ENCODE measurements around the gene FAM163B.

Gene FAM163B

GRCh38 chr9:133598978-133599377, 10.2 kb downstream of the FAM163B start:
- ATAC-seq = no peak
- TF ChIP-seq TCF4 (CRISPR knock-in tag; IDR thresholded peaks at IDR 0.05; ENCODE audit: borderline replicate concordance) = no peak
- no peak for TF ChIP-seq ARNTL (CRISPR knock-in tag; IDR thresholded peaks at IDR 0.05; ENCODE audit: borderline replicate concordance, low read depth)
- no peak for TF ChIP-seq ZNF70 (CRISPR knock-in tag; IDR thresholded peaks at IDR 0.05)
- no peak for TF ChIP-seq POU6F1 (CRISPR knock-in tag; IDR thresholded peaks at IDR 0.05; ENCODE audit: borderline replicate concordance, low read depth)
- TF ChIP-seq RARB (CRISPR knock-in tag; IDR thresholded peaks at IDR 0.05) = no peak
- no peak for TF ChIP-seq ISL1 (CRISPR knock-in tag; IDR thresholded peaks at IDR 0.05)
- TF ChIP-seq ZNF565 (CRISPR knock-in tag; conservative IDR thresholded peaks at IDR 0.05; ENCODE audit: low read depth) = no peak
- no peak for TF ChIP-seq CSDC2 (CRISPR knock-in tag; IDR thresholded peaks at IDR 0.05)
- TF ChIP-seq CSRNP3 (CRISPR knock-in tag; IDR thresholded peaks at IDR 0.05) = no peak
- TF ChIP-seq BACH2 (CRISPR knock-in tag; IDR thresholded peaks at IDR 0.05; ENCODE audit: borderline replicate concordance) = no peak
- no peak for TF ChIP-seq OSR1 (CRISPR knock-in tag; IDR thresholded peaks at IDR 0.05)
- no peak for TF ChIP-seq TOX (CRISPR knock-in tag; IDR thresholded peaks at IDR 0.05; ENCODE audit: borderline replicate concordance)
- no peak for TF ChIP-seq ZNF8 (CRISPR knock-in tag; IDR thresholded peaks at IDR 0.05)
- no peak for TF ChIP-seq ESRRG (CRISPR knock-in tag; IDR thresholded peaks at IDR 0.05)

GRCh38 chr9:133597316-133597957, 11.8 kb downstream of the FAM163B start:
- no peak for ATAC-seq
- no peak for TF ChIP-seq ZNF8 (CRISPR knock-in tag; IDR thresholded peaks at IDR 0.05)
- TF ChIP-seq RARB (CRISPR knock-in tag; IDR thresholded peaks at IDR 0.05) = no peak
- no peak for TF ChIP-seq POU6F1 (CRISPR knock-in tag; IDR thresholded peaks at IDR 0.05; ENCODE audit: borderline replicate concordance, low read depth)
- TF ChIP-seq PPARA (CRISPR knock-in tag; IDR thresholded peaks at IDR 0.05; ENCODE audit: borderline replicate concordance) = no peak
- TF ChIP-seq ZC3H10 (CRISPR knock-in tag; IDR thresholded peaks at IDR 0.05) = no peak
- no peak for TF ChIP-seq TSHZ2 (CRISPR knock-in tag; IDR thresholded peaks at IDR 0.05)
- TF ChIP-seq SNAI2 (CRISPR knock-in tag; IDR thresholded peaks at IDR 0.05) = no peak
- TF ChIP-seq BACH2 (CRISPR knock-in tag; IDR thresholded peaks at IDR 0.05; ENCODE audit: borderline replicate concordance) = no peak
- TF ChIP-seq ARNTL (CRISPR knock-in tag; IDR thresholded peaks at IDR 0.05; ENCODE audit: borderline replicate concordance, low read depth) = no peak
- TF ChIP-seq PATZ1 (CRISPR knock-in tag; IDR thresholded peaks at IDR 0.05; ENCODE audit: borderline replicate concordance) = no peak
- no peak for TF ChIP-seq CSDC2 (CRISPR knock-in tag; IDR thresholded peaks at IDR 0.05)
- no peak for TF ChIP-seq TCF4 (CRISPR knock-in tag; IDR thresholded peaks at IDR 0.05; ENCODE audit: borderline replicate concordance)
- no peak for TF ChIP-seq OSR1 (CRISPR knock-in tag; IDR thresholded peaks at IDR 0.05)
- no peak for TF ChIP-seq ZNF70 (CRISPR knock-in tag; IDR thresholded peaks at IDR 0.05)
- no peak for TF ChIP-seq ZNF565 (CRISPR knock-in tag; conservative IDR thresholded peaks at IDR 0.05; ENCODE audit: low read depth)
- no peak for TF ChIP-seq CREB5 (CRISPR knock-in tag; IDR thresholded peaks at IDR 0.05; ENCODE audit: low read depth)
- no peak for TF ChIP-seq TOX (CRISPR knock-in tag; IDR thresholded peaks at IDR 0.05; ENCODE audit: borderline replicate concordance)
- TF ChIP-seq GLIS3 (CRISPR knock-in tag; IDR thresholded peaks at IDR 0.05) = no peak
